ENCODE measurements around the gene MTHFD2L.

DNA sequence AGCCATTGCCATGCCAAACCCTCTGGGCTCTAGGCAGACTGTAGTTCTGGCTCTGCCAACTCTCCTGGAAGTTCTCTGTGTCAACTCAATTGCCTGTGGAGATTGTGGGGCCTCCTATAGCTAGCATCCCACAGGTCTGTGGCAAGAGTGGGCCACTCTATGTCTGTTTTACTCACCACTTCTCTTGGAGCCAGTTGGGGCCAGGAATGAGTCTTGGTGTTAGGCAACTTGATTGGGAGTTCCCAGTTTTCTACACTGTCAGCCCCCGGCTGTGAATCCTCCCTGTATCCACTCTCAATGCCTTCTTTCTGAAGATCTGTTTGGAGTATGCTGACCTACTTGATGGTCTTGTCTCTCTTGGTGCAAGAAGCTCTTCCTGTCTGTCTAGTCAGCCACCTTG lies 102.1 kb downstream of the MTHFD2L start:
- no peak for TF ChIP-seq POLR2AphosphoS5 (IDR thresholded peaks at IDR 0.05; ENCODE audit: low read length)
- no peak for TF ChIP-seq EZH2 (IDR thresholded peaks at IDR 0.05; ENCODE audit: borderline replicate concordance, control insufficient read depth, low read depth, low read length)
- TF ChIP-seq, protein P1, sequence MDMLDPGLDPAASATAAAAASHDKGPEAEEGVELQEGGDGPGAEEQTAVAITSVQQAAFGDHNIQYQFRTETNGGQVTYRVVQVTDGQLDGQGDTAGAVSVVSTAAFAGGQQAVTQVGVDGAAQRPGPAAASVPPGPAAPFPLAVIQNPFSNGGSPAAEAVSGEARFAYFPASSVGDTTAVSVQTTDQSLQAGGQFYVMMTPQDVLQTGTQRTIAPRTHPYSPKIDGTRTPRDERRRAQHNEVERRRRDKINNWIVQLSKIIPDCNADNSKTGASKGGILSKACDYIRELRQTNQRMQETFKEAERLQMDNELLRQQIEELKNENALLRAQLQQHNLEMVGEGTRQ (IDR thresholded peaks at IDR 0.05; ENCODE audit: borderline replicate concordance, low read depth, low read length), result no peak
- TF ChIP-seq, protein P2, sequence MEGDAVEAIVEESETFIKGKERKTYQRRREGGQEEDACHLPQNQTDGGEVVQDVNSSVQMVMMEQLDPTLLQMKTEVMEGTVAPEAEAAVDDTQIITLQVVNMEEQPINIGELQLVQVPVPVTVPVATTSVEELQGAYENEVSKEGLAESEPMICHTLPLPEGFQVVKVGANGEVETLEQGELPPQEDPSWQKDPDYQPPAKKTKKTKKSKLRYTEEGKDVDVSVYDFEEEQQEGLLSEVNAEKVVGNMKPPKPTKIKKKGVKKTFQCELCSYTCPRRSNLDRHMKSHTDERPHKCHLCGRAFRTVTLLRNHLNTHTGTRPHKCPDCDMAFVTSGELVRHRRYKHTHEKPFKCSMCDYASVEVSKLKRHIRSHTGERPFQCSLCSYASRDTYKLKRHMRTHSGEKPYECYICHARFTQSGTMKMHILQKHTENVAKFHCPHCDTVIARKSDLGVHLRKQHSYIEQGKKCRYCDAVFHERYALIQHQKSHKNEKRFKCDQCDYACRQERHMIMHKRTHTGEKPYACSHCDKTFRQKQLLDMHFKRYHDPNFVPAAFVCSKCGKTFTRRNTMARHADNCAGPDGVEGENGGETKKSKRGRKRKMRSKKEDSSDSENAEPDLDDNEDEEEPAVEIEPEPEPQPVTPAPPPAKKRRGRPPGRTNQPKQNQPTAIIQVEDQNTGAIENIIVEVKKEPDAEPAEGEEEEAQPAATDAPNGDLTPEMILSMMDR (IDR thresholded peaks at IDR 0.05 in 2 of 3, conservative IDR thresholded peaks at IDR 0.05 in 1 of 3; ENCODE audit: control insufficient read depth in 2 of 3, extremely low read depth in 1 of 3, insufficient read depth in 1 of 3, low read depth in 3 of 3, low read length in 3 of 3), result no peak
- TF ChIP-seq, protein P3, sequence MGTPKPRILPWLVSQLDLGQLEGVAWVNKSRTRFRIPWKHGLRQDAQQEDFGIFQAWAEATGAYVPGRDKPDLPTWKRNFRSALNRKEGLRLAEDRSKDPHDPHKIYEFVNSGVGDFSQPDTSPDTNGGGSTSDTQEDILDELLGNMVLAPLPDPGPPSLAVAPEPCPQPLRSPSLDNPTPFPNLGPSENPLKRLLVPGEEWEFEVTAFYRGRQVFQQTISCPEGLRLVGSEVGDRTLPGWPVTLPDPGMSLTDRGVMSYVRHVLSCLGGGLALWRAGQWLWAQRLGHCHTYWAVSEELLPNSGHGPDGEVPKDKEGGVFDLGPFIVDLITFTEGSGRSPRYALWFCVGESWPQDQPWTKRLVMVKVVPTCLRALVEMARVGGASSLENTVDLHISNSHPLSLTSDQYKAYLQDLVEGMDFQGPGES (IDR thresholded peaks at IDR 0.05), result no peak
- TF ChIP-seq SIN3A (IDR thresholded peaks at IDR 0.05; ENCODE audit: low read depth, low read length), result no peak
- TF ChIP-seq RB1 (IDR thresholded peaks at IDR 0.05; ENCODE audit: borderline replicate concordance), result no peak
- TF ChIP-seq LARP7 (IDR thresholded peaks at IDR 0.05), result no peak
- TF ChIP-seq RELA (IDR thresholded peaks at IDR 0.05; ENCODE audit: borderline replicate concordance, partially characterized antibody), result no peak
- no peak for TF ChIP-seq RFX5 (IDR thresholded peaks at IDR 0.05; ENCODE audit: low read depth, low read length)
- no peak for TF ChIP-seq TAF1 (IDR thresholded peaks at IDR 0.05; ENCODE audit: borderline replicate concordance, low read depth, low read length)
